MM.1S (cell line): ENCODE data around the gene GATAD2B.

Experiments
- CTCF ChIP-seq: fragments of 300-600 bp; sonication (generic); IDR thresholded peaks from 2 replicates; pipeline ENCODE4 v1.5.1; 2016; ENCODE audit warnings: antibody characterized with exemption, low read length, mixed read lengths
- EZH2 ChIP-seq: fragments of 300-600 bp; sonication (generic); optimal IDR thresholded peaks from 2 replicates; pipeline ENCODE3; 2017; ENCODE audit warnings: low read depth, mild to moderate bottlenecking, antibody characterized with exemption, low read length, mixed read lengths

GRCh38 chr1:153856763-153857162, 66.0 kb downstream of the GATAD2B start:
- TF ChIP-seq CTCF, result no peak
- no peak for TF ChIP-seq EZH2
